AG04449 (cell line): Measurements from ENCODE around the gene FRAS1.

Source experiments
- CTCF ChIA-PET: fragments of 350-600 bp; formaldehyde crosslinking; extraction: SDS; loops from one replicate; lab custom pipeline; 2021; ENCODE audit warnings: antibody characterized with exemption; lab: Yijun Ruan, JAX
- POLR2A ChIA-PET: fragments of 400-600, 350-600 bp; formaldehyde crosslinking; extraction: SDS; loops from one replicate; lab custom pipeline; 2020; ENCODE audit warnings: antibody characterized with exemption, inconsistent platforms; lab: Yijun Ruan, JAX
- DNase-seq: peaks from one replicate; pipeline ENCODE4 v3.0.0-alpha.2; 2010; ENCODE audit warnings: low read depth, low spot score
- H3K4me3 ChIP-seq: 2 replicates; pipeline ENCODE4 v1.5.1; 2011; ENCODE audit warnings: low read depth, mild to moderate bottlenecking, control low read depth, low read length
- CTCF ChIP-seq: IDR thresholded peaks from one replicate; pipeline ENCODE4 v1.5.1; 2011; ENCODE audit warnings: mild to moderate bottlenecking, moderate library complexity, low read length, control low read depth, inconsistent platforms; ENCODE audit not compliant: insufficient read depth; ENCODE audit errors: missing control alignments

FRAS1 gene

GRCh38 chr4:78186597-78187543 lies 129.7 kb downstream of the FRAS1 start:
- ChIA-PET CTCF (no interaction called here), POLR2A (no interaction called here)
- H3K4me3 ChIP-seq, result no peak overlapping the region
- TF ChIP-seq CTCF, result no peak
- DNase-seq, result no peak

- no peak for TF ChIP-seq CTCF
- no peak for DNase-seq
- H3K4me3 ChIP-seq, result no peak overlapping the region
- ChIA-PET POLR2A (no interaction called here), CTCF (no interaction called here)
Measured at GRCh38 chr4:78190068-78190467, 132.9 kb downstream of the FRAS1 start.

- H3K4me3 ChIP-seq, result no peak overlapping the region
- no peak for TF ChIP-seq CTCF
- POLR2A ChIA-PET, result no interaction called here
- CTCF ChIA-PET, result no interaction called here
- no peak for DNase-seq
Measured at GRCh38 chr4:78190595-78190994, 133.5 kb downstream of the FRAS1 start.

GRCh38 chr4:78197947-78198346 lies 140.8 kb downstream of the FRAS1 start:
- TF ChIP-seq CTCF, result no peak
- no peak for DNase-seq
- ChIA-PET POLR2A (no interaction called here), CTCF (no interaction called here)
- H3K4me3 ChIP-seq, result no peak overlapping the region

- H3K4me3 ChIP-seq, result no peak overlapping the region
- TF ChIP-seq CTCF, result no peak
- ChIA-PET CTCF (no interaction called here), POLR2A (no interaction called here)
- no peak for DNase-seq
Measured at GRCh38 chr4:78199984-78200383, 142.9 kb downstream of the FRAS1 start.

GRCh38 chr4:78200949-78201348 lies 143.8 kb downstream of the FRAS1 start:
- CTCF ChIA-PET, result no interaction called here

More at GRCh38 chr4:78200949-78201348, 143.8 kb downstream of the FRAS1 start:
- no peak overlapping the region for H3K4me3 ChIP-seq
- POLR2A ChIA-PET, result no interaction called here
- no peak for DNase-seq
- TF ChIP-seq CTCF, result no peak
